Sigmoid colon (tissue), 7 donors: ENCODE measurements around the gene STRAP. TPM values are rescaled to one million over a fixed set of nuclear protein-coding genes. Genes with fewer than 3 reads are reported as not detected.
"Not testable (repeated sequence)": the region's sequence is repeated elsewhere in the genome, so short reads cannot be mapped to it uniquely, and the experiment has no call there.

ENCODE experiments used
- DNase-seq: peaks from one replicate; pipeline ENCODE4 v3.0.0-alpha.2; 2019
- H3K27ac ChIP-seq, 4 donors: fragments of 200-600 bp; sonication (generic); one replicate each; pipeline ENCODE4 v1.5.1; 2016 to 2019; ENCODE audit warnings: mild to moderate bottlenecking in 1 of 4
- H3K27me3 ChIP-seq, 3 donors: fragments of 200-600 bp; sonication (generic); one replicate each; pipeline ENCODE4 v1.5.1; 2019; ENCODE audit warnings: mild to moderate bottlenecking in 1 of 3
- H3K36me3 ChIP-seq, 4 donors: fragments of 200-600 bp; sonication (generic); one replicate each; pipeline ENCODE4 v1.5.1; 2016 to 2019
- H3K4me1 ChIP-seq, 4 donors: fragments of 200-600 bp; sonication (generic); one replicate each; pipeline ENCODE4 v1.5.1; 2017 to 2019
- H3K4me3 ChIP-seq, 4 donors: fragments of 200-600 bp; sonication (generic); one replicate each; pipeline ENCODE4 v1.5.1; 2017 to 2019; ENCODE audit warnings: mild to moderate bottlenecking in 2 of 4, moderate library complexity in 1 of 4
- H3K9me3 ChIP-seq, 4 donors: fragments of 200-600 bp in 3 of 4; sonication (generic) in 3 of 4; one replicate each; pipeline versions ENCODE4 v1.5.1 to v1.6.1; 2013 to 2019
- CTCF ChIP-seq, 4 experiments: fragments of 450-650 bp in 3 of 4; fragments of 200-600 bp in 1 of 4; IDR thresholded peaks; one replicate each; pipeline ENCODE4 v1.5.1; 2016 to 2019; ENCODE audit warnings: antibody characterized with exemption in 4 of 4, mild to moderate bottlenecking in 3 of 4, moderate library complexity in 2 of 4
- EP300 ChIP-seq, 4 donors: sonication (generic); formaldehyde crosslinking; IDR thresholded peaks; one replicate each; pipeline ENCODE4 v1.6.1; 2017; ENCODE audit warnings: antibody characterized with exemption in 4 of 4
- POLR2A ChIP-seq, 2 donors: fragments of 450-650 bp; IDR thresholded peaks; one replicate each; pipeline ENCODE4 v1.6.1; 2016; ENCODE audit warnings: antibody characterized with exemption in 2 of 2, mild to moderate bottlenecking in 2 of 2, moderate library complexity in 2 of 2
- POLR2AphosphoS5 ChIP-seq, 4 donors: sonication (generic); formaldehyde crosslinking; IDR thresholded peaks; one replicate each; pipeline ENCODE4 v1.6.1; 2017; ENCODE audit warnings: antibody characterized with exemption in 4 of 4
- WGBS, 2 donors: extraction: QIAGEN DNeasy Blood & Tissue Kit; methylation state at CpG; one replicate each; pipeline ENCODE4 v1.1.7; 2013; 5-methylcytosine and 5-hydroxymethylcytosine counted together
- intact Hi-C: fragments of 100-400 bp; cut with DNase I; formaldehyde crosslinking; loops from one replicate; pipeline ENCODE4 v1.15.1; 2023
- polyA plus RNA-seq, 3 donors: library from polyadenylated mRNA; stranded (reverse); fragments of 200-250 nt; gene quantifications; one replicate each; pipeline ENCODE4 v1.2.3, GENCODE V29; 2013
- total RNA-seq, 4 donors: library from RNA; depleted of rRNA; stranded (reverse); fragments of >200 nt; gene quantifications; one replicate each; pipeline ENCODE4 v1.1.0, GENCODE V29; 2016
- donor health status: healthy with polysubstance abuse.
- donor health status: Bipolar disorder and iron deficiency.
- donor health status: healthy.

Gene STRAP
- total and polyA plus RNA-seq, 7 donors = 52.8 to 109 (median 68.5) TPM

GRCh38 chr12:15937902-15938301, 55.7 kb downstream of the STRAP start:
- Histone ChIP-seq H3K36me3 (no peaks in the 10 kb centered on the region), H3K27me3 (no peaks in the 10 kb centered on the region), H3K4me1 (no peaks in the 10 kb centered on the region), H3K27ac (no peak overlapping the region), H3K9me3 (no peaks in the 10 kb centered on the region), H3K4me3 (no peak overlapping the region)
- TF ChIP-seq POLR2AphosphoS5 (IDR thresholded peaks at IDR 0.05) (no peak), CTCF (IDR thresholded peaks at IDR 0.05) (no peak), EP300 (IDR thresholded peaks at IDR 0.05) (no peak), POLR2A (IDR thresholded peaks at IDR 0.05) (no peak)
- DNase-seq = no peak
- intact Hi-C loops = no loop called here

GRCh38 chr12:15939111-15939510, 56.9 kb downstream of the STRAP start:
- H3K4me1 ChIP-seq = no peaks in the 10 kb centered on the region
- no peak overlapping the region for H3K4me3 ChIP-seq
- WGBS, 2 donors = 95 to 100% methylated on average over 1 of the region's 1 CpG
- H3K36me3 ChIP-seq = no peaks in the 10 kb centered on the region
- H3K9me3 ChIP-seq = no peaks in the 10 kb centered on the region
- no peaks in the 10 kb centered on the region for H3K27me3 ChIP-seq
- DNase-seq = no peak
- intact Hi-C loops = no loop called here
- H3K27ac ChIP-seq = no peak overlapping the region
- TF ChIP-seq POLR2AphosphoS5 (IDR thresholded peaks at IDR 0.05) = no peak
- TF ChIP-seq EP300 (IDR thresholded peaks at IDR 0.05) = no peak
- no peak for TF ChIP-seq POLR2A (IDR thresholded peaks at IDR 0.05)
- TF ChIP-seq CTCF (IDR thresholded peaks at IDR 0.05) = no peak

GRCh38 chr12:15942475-15942874, 60.3 kb downstream of the STRAP start:
- Histone ChIP-seq H3K36me3 (no peaks in the 10 kb centered on the region), H3K27me3 (no peaks in the 10 kb centered on the region), H3K27ac (no peak overlapping the region), H3K9me3 (no peaks in the 10 kb centered on the region), H3K4me1 (no peaks in the 10 kb centered on the region), H3K4me3 (no peak overlapping the region)
- TF ChIP-seq EP300 (IDR thresholded peaks at IDR 0.05) = no peak
- TF ChIP-seq CTCF (IDR thresholded peaks at IDR 0.05) = no peak
- TF ChIP-seq POLR2A (IDR thresholded peaks at IDR 0.05) = no peak
- no peak for TF ChIP-seq POLR2AphosphoS5 (IDR thresholded peaks at IDR 0.05)
- intact Hi-C loops = no loop called here
- DNase-seq = no peak
- 92 to 95% methylated on average over 5 of the region's 5 CpGs for WGBS, 2 donors

- H3K4me3 ChIP-seq, H3K27ac ChIP-seq, H3K4me1 ChIP-seq, H3K9me3 ChIP-seq, H3K27me3 ChIP-seq, DNase-seq, intact Hi-C loops, H3K36me3 ChIP-seq: not testable (repeated sequence)
- 94 to 98% methylated on average over 5 of the region's 5 CpGs for WGBS, 2 donors
These were observed 61.3 kb downstream of the STRAP start for GRCh38 chr12:15943519-15943918.

GRCh38 chr12:15948461-15948860, 66.3 kb downstream of the STRAP start:
- 97% methylated on average over 10 of the region's 10 CpGs for WGBS, 2 donors
- H3K36me3 ChIP-seq, H3K4me3 ChIP-seq, H3K4me1 ChIP-seq, H3K9me3 ChIP-seq, H3K27ac ChIP-seq, DNase-seq, intact Hi-C loops, H3K27me3 ChIP-seq: not testable (repeated sequence)

Other genes starting within 250 kb of the STRAP start
- gene EPS8, start 93.0 kb upstream of the STRAP start, total RNA-seq = 100 to 1,000 TPM; 108 to 132 (median 119) TPM
- gene EPS8, start 93.0 kb upstream of the STRAP start, polyA plus RNA-seq = 10 to 100 TPM; 47.7 to 97.8 (median 65.5) TPM
- 10 to 100 TPM; 26.6 to 54.2 (median 43.8) TPM for gene DERA, start 28.9 kb downstream of the STRAP start, total RNA-seq
- gene DERA, start 28.9 kb downstream of the STRAP start, polyA plus RNA-seq = 100 to 1,000 TPM in 1 of 3 donors, 10 to 100 TPM in 2; 37.2 to 106 (median 82.9) TPM